Type B pancreatic cell (in vitro differentiated cells): ENCODE measurements around the gene HOXB9. TPM values are rescaled to one million over a fixed set of nuclear protein-coding genes. Genes with fewer than 3 reads are reported as not detected.

Experiments used
- DNase-seq: peaks from one replicate; pipeline ENCODE4 v3.0.0; 2021; ENCODE audit warnings: mixed read lengths; ENCODE audit not compliant: unreplicated experiment; ENCODE audit errors: extremely low spot score
- H3K27ac Mint-ChIP-seq: 2 replicates; pipeline ENCODE4 v1.8.0; 2021; ENCODE audit warnings: mild to moderate bottlenecking, mixed read lengths
- H3K27me3 Mint-ChIP-seq: 2 replicates; pipeline ENCODE4 v1.8.0; 2021; ENCODE audit warnings: mixed read lengths
- H3K36me3 Mint-ChIP-seq: 2 replicates; pipeline ENCODE4 v1.8.0; 2021; ENCODE audit warnings: mixed read lengths
- H3K4me1 Mint-ChIP-seq: one replicate; pipeline ENCODE4 v1.8.0; 2021; ENCODE audit warnings: mixed read lengths; ENCODE audit not compliant: unreplicated experiment
- H3K4me3 Mint-ChIP-seq: 2 replicates; pipeline ENCODE4 v1.8.0; 2021; ENCODE audit warnings: mild to moderate bottlenecking, mixed read lengths
- H3K9me3 Mint-ChIP-seq: 2 replicates; pipeline ENCODE4 v1.8.0; 2021; ENCODE audit warnings: mixed read lengths
- CTCF ChIP-seq: fragments of 200-600 bp; sonication (generic); conservative IDR thresholded peaks from 2 replicates; pipeline ENCODE4 v1.5.0; 2021; ENCODE audit warnings: antibody characterized with exemption, mild to moderate bottlenecking
- total RNA-seq: library from RNA; stranded (reverse); gene quantifications from 2 replicates; pipeline ENCODE4 v1.2.1, GENCODE V29; 2021; ENCODE audit warnings: low replicate concordance

HOXB9 gene
- total RNA-seq, 1 donor from 2014 or later: 9.4 TPM

- H3K9me3 Mint-ChIP-seq: no peaks in the 10 kb centered on the region
- H3K36me3 Mint-ChIP-seq: no peaks in the 10 kb centered on the region
- peaks cover 96% of the 10 kb centered on the region for H3K27me3 Mint-ChIP-seq
- no peak for TF ChIP-seq CTCF
- H3K27ac Mint-ChIP-seq: peak overlapping the region; percentile 44
- DNase-seq: no peak
- peaks cover 4% of the 10 kb centered on the region for H3K4me1 Mint-ChIP-seq
- H3K4me3 Mint-ChIP-seq: no peak overlapping the region
These were observed 16.1 kb upstream of the HOXB9 start for GRCh38 chr17:48642059-48642842.

- H3K4me3 Mint-ChIP-seq: no peak overlapping the region
- no peaks in the 10 kb centered on the region for H3K9me3 Mint-ChIP-seq
- TF ChIP-seq CTCF: no peak
- H3K36me3 Mint-ChIP-seq: no peaks in the 10 kb centered on the region
- peaks cover 98% of the 10 kb centered on the region for H3K27me3 Mint-ChIP-seq
- no peak for DNase-seq
- no peaks in the 10 kb centered on the region for H3K4me1 Mint-ChIP-seq
- peak overlapping the region; percentile 44 for H3K27ac Mint-ChIP-seq
These were observed 15.4 kb upstream of the HOXB9 start for GRCh38 chr17:48641541-48642058.

GRCh38 chr17:48640858-48641180 is 14.7 kb upstream of the HOXB9 start:
- Mint-ChIP-seq H3K27ac (no peak overlapping the region), H3K27me3 (peaks cover 100% of the 10 kb centered on the region), H3K4me3 (no peak overlapping the region), H3K4me1 (no peaks in the 10 kb centered on the region), H3K9me3 (no peaks in the 10 kb centered on the region), H3K36me3 (no peaks in the 10 kb centered on the region)
- TF ChIP-seq CTCF: no peak
- DNase-seq: no peak

GRCh38 chr17:48639982-48640857 is 14.1 kb upstream of the HOXB9 start:
- Mint-ChIP-seq H3K4me1 (no peaks in the 10 kb centered on the region), H3K27ac (no peak overlapping the region), H3K4me3 (no peak overlapping the region), H3K27me3 (peaks cover 100% of the 10 kb centered on the region), H3K9me3 (no peaks in the 10 kb centered on the region), H3K36me3 (no peaks in the 10 kb centered on the region)
- DNase-seq: no peak
- no peak for TF ChIP-seq CTCF

- Mint-ChIP-seq H3K9me3 (no peaks in the 10 kb centered on the region), H3K27me3 (peaks cover 100% of the 10 kb centered on the region), H3K36me3 (no peaks in the 10 kb centered on the region), H3K4me1 (no peaks in the 10 kb centered on the region), H3K27ac (no peak overlapping the region), H3K4me3 (no peak overlapping the region)
- DNase-seq: no peak
- no peak for TF ChIP-seq CTCF
These were observed 13.0 kb upstream of the HOXB9 start for GRCh38 chr17:48639136-48639535.
